NCI-H1417 treated with DMSO at 0.1 percent for 48 hours (cell line): ENCODE measurements around the gene ATP13A2.
"Not testable (repeated sequence)": the region's sequence is repeated elsewhere in the genome, so short reads cannot be mapped to it uniquely, and the experiment has no call there.

ENCODE experiments used
- DNase-seq: peaks from one replicate; lab custom pipeline; 2025; lab: John Stamatoyannopoulos, UW

Gene ATP13A2

GRCh38 chr1:16961297-16962133, 50.2 kb downstream of the ATP13A2 start:
- no peak for DNase-seq

- DNase-seq = no peak
Observed at GRCh38 chr1:16960560-16961296, 51.0 kb downstream of the ATP13A2 start.

GRCh38 chr1:16958475-16958874, 53.3 kb downstream of the ATP13A2 start:
- no peak for DNase-seq

GRCh38 chr1:16957731-16958130, 54.0 kb downstream of the ATP13A2 start:
- no peak for DNase-seq

GRCh38 chr1:16956775-16957174, 55.0 kb downstream of the ATP13A2 start:
- no peak for DNase-seq

GRCh38 chr1:16955186-16955585, 56.5 kb downstream of the ATP13A2 start:
- no peak for DNase-seq

GRCh38 chr1:16954579-16954978, 57.1 kb downstream of the ATP13A2 start:
- DNase-seq = no peak

- not testable (repeated sequence) for DNase-seq
Observed at GRCh38 chr1:16952376-16952775, 59.4 kb downstream of the ATP13A2 start.

GRCh38 chr1:16949026-16949425, 62.7 kb downstream of the ATP13A2 start:
- DNase-seq = not testable (repeated sequence)

- not testable (repeated sequence) for DNase-seq
Observed at GRCh38 chr1:16948282-16948891, 63.3 kb downstream of the ATP13A2 start.

- DNase-seq = no peak
Observed at GRCh38 chr1:16946646-16947045, 65.1 kb downstream of the ATP13A2 start.

- not testable (repeated sequence) for DNase-seq
Observed at GRCh38 chr1:16946185-16946584, 65.5 kb downstream of the ATP13A2 start.

- DNase-seq = not testable (repeated sequence)
Observed at GRCh38 chr1:16945512-16945911, 66.2 kb downstream of the ATP13A2 start.

- no peak for DNase-seq
Observed at GRCh38 chr1:16944038-16944437, 67.7 kb downstream of the ATP13A2 start.

- DNase-seq = not testable (repeated sequence)
Observed at GRCh38 chr1:16939386-16940180, 72.1 kb downstream of the ATP13A2 start.

- no peak for DNase-seq
Observed at GRCh38 chr1:16938351-16939321, 73.1 kb downstream of the ATP13A2 start.

GRCh38 chr1:16936580-16936979, 75.1 kb downstream of the ATP13A2 start:
- not testable (repeated sequence) for DNase-seq
